ENCODE measurements around the gene RALGPS1.

The RALGPS1 gene

GRCh38 chr9:127258606-127259471 lies 344.3 kb downstream of the RALGPS1 start:
- no peak for DNase-seq (ENCODE audit: low spot score)

- no peak for DNase-seq (ENCODE audit: low spot score)
These were observed 348.0 kb downstream of the RALGPS1 start for GRCh38 chr9:127262602-127263001.

DNA sequence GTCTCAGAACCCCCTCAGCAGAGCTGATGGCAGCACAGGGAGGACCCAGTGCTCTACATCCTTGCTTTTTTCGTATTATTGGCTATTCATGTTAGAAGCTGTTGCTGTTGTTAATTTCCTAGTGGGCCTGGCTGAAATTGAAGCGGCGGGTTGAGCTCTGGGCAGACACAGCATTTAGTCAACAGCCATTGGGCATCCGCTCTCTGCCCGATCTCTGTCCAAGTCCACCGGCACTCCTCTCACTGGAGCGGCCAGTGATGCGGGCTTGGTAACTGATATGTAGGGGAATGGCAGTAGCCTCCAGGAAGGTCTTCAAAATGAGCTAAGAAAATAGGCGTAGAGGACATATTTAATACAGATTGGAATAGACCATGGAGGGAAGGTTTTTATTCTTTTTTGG lies 348.7 kb downstream of the RALGPS1 start:
- no peak for DNase-seq (ENCODE audit: low spot score)

DNA sequence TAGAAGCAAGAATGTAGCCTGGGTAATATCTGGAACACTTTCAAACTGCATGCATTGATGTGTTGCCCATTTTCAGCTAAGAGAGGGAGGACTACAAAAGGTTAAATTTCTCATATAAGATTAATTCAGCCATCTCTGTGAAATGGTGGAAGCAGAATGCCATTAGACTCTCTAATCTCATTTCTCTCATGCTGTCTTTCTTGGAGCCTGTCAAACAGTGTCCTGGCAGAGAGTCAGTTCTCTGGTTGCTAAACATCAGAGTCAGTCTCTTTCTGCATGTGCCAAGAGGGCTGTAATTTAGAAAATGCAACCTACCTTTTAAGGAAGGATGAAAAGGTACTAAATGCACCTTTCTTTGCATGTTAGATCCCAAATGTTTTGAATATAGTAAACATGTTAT lies 349.1 kb downstream of the RALGPS1 start:
- DNase-seq (ENCODE audit: low spot score): no peak

- no peak for DNase-seq (ENCODE audit: low spot score)
These were observed 350.1 kb downstream of the RALGPS1 start, which contains the start of gene GARNL3 for GRCh38 chr9:127264462-127265219. Gene GARNL3, plus strand, starts transcription at chr9:127264774. Its CDS starts 104 bp downstream, at chr9:127264878.

GRCh38 chr9:127267793-127268525 lies 353.4 kb downstream of the RALGPS1 start:
- DNase-seq (ENCODE audit: low spot score): no peak

DNA sequence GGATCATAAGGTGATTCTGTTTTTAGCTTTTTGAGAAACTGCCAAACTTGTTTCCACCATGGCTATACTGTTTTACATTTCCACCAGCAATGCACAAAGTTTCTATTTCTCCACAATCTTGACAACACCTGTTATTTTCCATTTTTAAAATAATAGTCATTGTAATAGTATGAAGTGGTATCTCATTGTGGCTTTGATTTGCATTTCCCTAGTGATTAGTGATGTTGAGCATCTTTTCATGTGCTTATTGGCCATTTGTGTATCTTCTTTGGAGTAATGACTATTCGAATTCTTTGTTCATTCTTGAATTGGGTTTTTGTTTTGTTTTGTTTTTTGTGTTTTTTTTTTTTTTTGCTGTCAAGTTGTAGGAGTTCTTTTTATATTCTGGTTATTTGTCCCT lies 354.9 kb downstream of the RALGPS1 start:
- no peak for DNase-seq (ENCODE audit: low spot score)
